ENCODE data around the gene GDF11.

The GDF11 gene

GRCh38 chr12:55700255-55701018 lies 42.5 kb upstream of the GDF11 start:
- DNase-seq (ENCODE audit: low spot score in 2 of 2), result no peak
- ATAC-seq (replicated peaks; ENCODE audit: extremely low read depth, poor library complexity, severe bottlenecking), result no peak
- H3K36me3 Mint-ChIP-seq (ENCODE audit: insufficient read depth), result no peaks in the 10 kb centered on the region
- H3K27ac Mint-ChIP-seq (ENCODE audit: low read depth), result no peak overlapping the region
- H3K27me3 Mint-ChIP-seq, result peaks cover 35% of the 10 kb centered on the region
- H3K4me1 Mint-ChIP-seq, result no peaks in the 10 kb centered on the region
- no peaks in the 10 kb centered on the region for H3K9me3 Mint-ChIP-seq
- H3K4me3 Mint-ChIP-seq, result no peak overlapping the region

GRCh38 chr12:55702861-55703260 lies 40.1 kb upstream of the GDF11 start:
- Mint-ChIP-seq H3K27ac (ENCODE audit: low read depth) (no peak overlapping the region), H3K36me3 (ENCODE audit: insufficient read depth) (no peaks in the 10 kb centered on the region), H3K4me3 (no peak overlapping the region), H3K9me3 (no peaks in the 10 kb centered on the region), H3K27me3 (peaks cover 27% of the 10 kb centered on the region), H3K4me1 (peaks cover 5% of the 10 kb centered on the region)
- DNase-seq (ENCODE audit: low spot score in 2 of 2) (no peak), ATAC-seq (replicated peaks; ENCODE audit: extremely low read depth, poor library complexity, severe bottlenecking) (no peak)

GRCh38 chr12:55703288-55703687 lies 39.6 kb upstream of the GDF11 start:
- Mint-ChIP-seq H3K36me3 (ENCODE audit: insufficient read depth) (peaks cover 2% of the 10 kb centered on the region), H3K9me3 (no peaks in the 10 kb centered on the region), H3K4me3 (no peak overlapping the region), H3K27me3 (peaks cover 27% of the 10 kb centered on the region), H3K4me1 (peaks cover 10% of the 10 kb centered on the region), H3K27ac (ENCODE audit: low read depth) (no peak overlapping the region)
- ATAC-seq (replicated peaks; ENCODE audit: extremely low read depth, poor library complexity, severe bottlenecking) (no peak), DNase-seq (ENCODE audit: low spot score in 2 of 2) (no peak)

GRCh38 chr12:55703901-55704761 lies 38.8 kb upstream of the GDF11 start:
- no peak for ATAC-seq (replicated peaks; ENCODE audit: extremely low read depth, poor library complexity, severe bottlenecking)
- peaks cover 36% of the 10 kb centered on the region for H3K27me3 Mint-ChIP-seq
- peaks cover 2% of the 10 kb centered on the region for H3K36me3 Mint-ChIP-seq (ENCODE audit: insufficient read depth)
- no peak overlapping the region for H3K4me3 Mint-ChIP-seq
- peaks cover 18% of the 10 kb centered on the region for H3K4me1 Mint-ChIP-seq
- no peak overlapping the region for H3K27ac Mint-ChIP-seq (ENCODE audit: low read depth)
- no peaks in the 10 kb centered on the region for H3K9me3 Mint-ChIP-seq
- DNase-seq (ENCODE audit: low spot score in 2 of 2), result no peak

- no peaks in the 10 kb centered on the region for H3K9me3 Mint-ChIP-seq
- H3K36me3 Mint-ChIP-seq (ENCODE audit: insufficient read depth), result peaks cover 2% of the 10 kb centered on the region
- H3K4me1 Mint-ChIP-seq, result peaks cover 20% of the 10 kb centered on the region
- no peak for DNase-seq (ENCODE audit: low spot score in 2 of 2)
- H3K27ac Mint-ChIP-seq (ENCODE audit: low read depth), result no peak overlapping the region
- H3K4me3 Mint-ChIP-seq, result no peak overlapping the region
- peaks cover 45% of the 10 kb centered on the region for H3K27me3 Mint-ChIP-seq
- ATAC-seq (replicated peaks; ENCODE audit: extremely low read depth, poor library complexity, severe bottlenecking), result no peak
Measured at GRCh38 chr12:55704824-55705718, 37.9 kb upstream of the GDF11 start.

GRCh38 chr12:55705782-55706402 lies 37.0 kb upstream of the GDF11 start:
- Mint-ChIP-seq H3K27me3 (peaks cover 46% of the 10 kb centered on the region), H3K9me3 (no peaks in the 10 kb centered on the region), H3K4me3 (no peak overlapping the region), H3K4me1 (peaks cover 20% of the 10 kb centered on the region), H3K36me3 (ENCODE audit: insufficient read depth) (peaks cover 2% of the 10 kb centered on the region), H3K27ac (ENCODE audit: low read depth) (no peak overlapping the region)
- no peak for DNase-seq (ENCODE audit: low spot score in 2 of 2)
- no peak for ATAC-seq (replicated peaks; ENCODE audit: extremely low read depth, poor library complexity, severe bottlenecking)

GRCh38 chr12:55706568-55707218 lies 36.2 kb upstream of the GDF11 start:
- H3K9me3 Mint-ChIP-seq, result no peaks in the 10 kb centered on the region
- DNase-seq (ENCODE audit: low spot score in 2 of 2), result no peak
- H3K27me3 Mint-ChIP-seq, result peaks cover 46% of the 10 kb centered on the region
- ATAC-seq (replicated peaks; ENCODE audit: extremely low read depth, poor library complexity, severe bottlenecking), result no peak
- no peak overlapping the region for H3K27ac Mint-ChIP-seq (ENCODE audit: low read depth)
- H3K36me3 Mint-ChIP-seq (ENCODE audit: insufficient read depth), result peaks cover 2% of the 10 kb centered on the region
- peaks cover 20% of the 10 kb centered on the region for H3K4me1 Mint-ChIP-seq
- peak overlapping the region; percentile 80 for H3K4me3 Mint-ChIP-seq

GRCh38 chr12:55707219-55707671 lies 35.7 kb upstream of the GDF11 start:
- DNase-seq (ENCODE audit: low spot score in 2 of 2) (no peak), ATAC-seq (replicated peaks; ENCODE audit: extremely low read depth, poor library complexity, severe bottlenecking) (peak; percentile 26)
- Mint-ChIP-seq H3K36me3 (ENCODE audit: insufficient read depth) (peaks cover 2% of the 10 kb centered on the region), H3K9me3 (no peaks in the 10 kb centered on the region), H3K4me1 (peaks cover 20% of the 10 kb centered on the region), H3K27me3 (peaks cover 46% of the 10 kb centered on the region), H3K4me3 (peak overlapping the region; percentile 80), H3K27ac (ENCODE audit: low read depth) (no peak overlapping the region)

- Mint-ChIP-seq H3K4me3 (peak within 1 kb of the TSS; percentile 80), H3K4me1 (peaks cover 20% of the 10 kb centered on the region), H3K36me3 (ENCODE audit: insufficient read depth) (peaks cover 2% of the 10 kb centered on the region), H3K27ac (ENCODE audit: low read depth) (peak within 1 kb of the TSS; percentile 78), H3K9me3 (no peaks in the 10 kb centered on the region), H3K27me3 (peaks cover 39% of the 10 kb centered on the region)
- ATAC-seq (replicated peaks; ENCODE audit: extremely low read depth, poor library complexity, severe bottlenecking) (peak; percentile 65), DNase-seq (ENCODE audit: low spot score in 2 of 2) (no peak)
Measured at GRCh38 chr12:55707841-55708694, 34.9 kb upstream of the GDF11 start, which contains the start of gene ITGA7. Gene ITGA7 (minus strand): TSS chr12:55707904. CDS start chr12:55707682, 222 bp downstream.

GRCh38 chr12:55708695-55709233 lies 34.2 kb upstream of the GDF11 start:
- H3K27me3 Mint-ChIP-seq, result peaks cover 35% of the 10 kb centered on the region
- H3K27ac Mint-ChIP-seq (ENCODE audit: low read depth), result no peak overlapping the region
- DNase-seq (ENCODE audit: low spot score in 2 of 2) (no peak), ATAC-seq (replicated peaks; ENCODE audit: extremely low read depth, poor library complexity, severe bottlenecking) (no peak)
- H3K9me3 Mint-ChIP-seq, result no peaks in the 10 kb centered on the region
- peak overlapping the region; percentile 80 for H3K4me3 Mint-ChIP-seq
- H3K4me1 Mint-ChIP-seq, result peaks cover 20% of the 10 kb centered on the region
- peaks cover 2% of the 10 kb centered on the region for H3K36me3 Mint-ChIP-seq (ENCODE audit: insufficient read depth)

Data from central memory CD8-positive, alpha-beta T cell (primary cell).